Activated T-cell treated with anti-CD3 and anti-CD28 coated beads for 24 hours (primary cell): ENCODE data around the gene UBE2F.
"Not testable (repeated sequence)": the region's sequence is repeated elsewhere in the genome, so short reads cannot be mapped to it uniquely, and the experiment has no call there.

ENCODE experiments used
- DNase-seq: peaks from one replicate; pipeline ENCODE4 v3.0.0-alpha.2; 2020; ENCODE audit warnings: low read depth

The UBE2F gene

DNA sequence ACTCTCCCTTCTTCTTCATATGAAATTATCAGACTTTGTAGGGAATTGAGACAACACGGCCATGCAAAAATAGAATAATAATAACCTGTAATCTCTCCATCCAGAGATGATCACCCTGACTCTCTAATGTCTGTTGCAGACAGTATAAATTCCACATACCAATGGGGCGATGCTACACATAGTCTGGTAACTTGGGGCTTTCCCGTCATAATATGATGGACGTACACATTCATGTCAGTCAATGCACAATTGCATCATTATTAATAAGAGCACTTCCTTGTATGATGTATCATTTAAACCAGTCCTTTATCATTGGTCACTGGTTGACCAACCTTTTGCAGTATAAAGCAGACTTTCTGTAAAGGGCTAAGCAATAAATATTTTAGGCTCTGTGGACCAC is 54.5 kb downstream of the UBE2F start:
- no peak for DNase-seq

DNA sequence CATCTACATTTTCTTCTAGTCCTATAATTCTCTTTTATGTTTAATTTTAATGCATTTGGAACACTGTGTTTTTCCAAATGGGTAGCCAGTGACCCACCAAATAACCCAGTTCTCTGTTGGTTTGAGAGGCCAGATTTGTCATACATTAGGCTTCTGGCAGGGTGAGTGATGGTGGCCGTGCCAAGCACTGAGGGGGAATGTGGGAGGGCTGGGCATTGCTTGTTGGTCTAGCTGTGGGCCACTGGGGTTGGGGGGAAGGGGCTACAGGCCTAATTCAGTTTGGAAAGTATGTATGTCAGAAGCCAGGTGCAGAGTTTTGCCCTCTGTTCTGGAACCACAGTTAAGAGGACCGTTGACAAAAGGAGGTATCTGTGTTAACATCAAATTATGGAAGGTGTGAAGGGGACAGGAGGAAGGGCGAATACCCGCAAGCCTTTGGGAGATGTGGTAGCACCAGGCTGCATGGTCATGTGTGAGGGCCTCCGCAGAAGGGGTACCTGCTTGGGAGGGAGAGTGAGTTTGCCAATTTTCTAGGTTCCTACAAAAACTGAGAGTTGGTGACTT is 55.9 kb downstream of the UBE2F start:
- DNase-seq, result no peak

DNA sequence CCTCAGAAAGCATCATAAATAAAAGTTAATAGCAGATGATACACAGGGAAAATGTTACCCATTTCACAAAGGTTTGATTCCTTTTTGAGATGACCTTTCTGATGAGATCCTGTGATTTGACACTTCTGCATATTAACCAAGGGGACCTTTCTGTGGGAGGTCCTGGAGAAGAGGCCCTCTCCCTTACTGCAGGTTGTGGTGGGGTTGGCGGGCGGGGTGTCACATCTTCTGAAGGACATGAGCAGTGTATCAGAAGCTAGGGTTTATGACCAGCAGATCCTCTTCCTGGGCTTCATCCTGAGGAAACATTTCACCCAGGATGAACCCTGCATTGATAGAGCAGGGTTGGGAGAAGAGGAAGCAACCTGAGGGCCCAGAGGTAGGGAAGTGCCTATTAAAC is 56.8 kb downstream of the UBE2F start:
- DNase-seq, result no peak

DNA sequence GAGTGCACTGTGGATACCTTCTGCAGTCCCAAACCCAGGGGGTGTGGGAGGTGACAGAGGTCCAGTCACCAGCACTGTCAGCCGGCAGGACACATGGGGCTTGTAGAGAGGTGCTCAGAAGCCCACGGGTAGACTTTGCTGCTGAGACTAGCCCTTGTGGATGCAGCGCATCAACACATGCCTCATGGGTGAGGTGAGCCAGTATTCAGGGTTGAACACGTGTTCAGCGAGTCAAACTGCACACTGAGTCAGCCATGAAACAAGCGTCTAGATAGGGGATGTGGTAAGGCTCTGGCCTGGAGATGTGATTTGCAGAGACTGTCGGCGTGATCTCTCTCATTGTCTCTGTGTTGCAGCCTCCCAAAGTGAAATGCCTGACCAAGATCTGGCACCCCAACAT is 58.2 kb downstream of the UBE2F start:
- peak; percentile 20 for DNase-seq

DNA sequence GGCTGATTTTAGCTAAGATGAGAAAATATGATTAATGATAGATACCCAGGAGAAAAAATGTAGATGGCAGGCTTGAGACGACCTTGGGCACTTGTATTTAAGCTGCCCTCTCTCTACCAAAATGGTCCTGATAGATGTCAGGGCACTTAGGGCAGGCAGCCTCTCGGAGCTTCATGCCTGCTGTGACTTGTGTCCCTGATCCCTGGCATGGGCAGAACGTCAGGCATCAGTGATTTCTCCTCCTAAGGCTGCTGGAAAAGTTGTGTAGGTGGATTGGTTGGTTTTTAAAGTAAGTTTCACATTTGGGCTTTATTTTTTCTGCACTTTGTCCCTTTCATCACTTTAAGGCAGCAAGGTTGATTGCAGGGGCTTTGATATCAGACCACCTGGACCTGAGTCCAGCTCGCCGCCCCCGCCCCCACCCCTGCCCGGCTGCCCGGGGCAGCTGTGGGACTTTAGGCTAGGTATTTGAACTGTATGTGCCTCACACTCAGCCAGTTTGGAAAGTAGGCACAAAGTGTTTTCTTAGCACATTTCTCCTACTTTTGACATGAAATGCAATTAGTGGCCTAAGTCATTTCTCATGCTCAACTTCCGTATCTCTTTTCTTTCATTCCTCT is 59.0 kb downstream of the UBE2F start:
- DNase-seq, result no peak

DNA sequence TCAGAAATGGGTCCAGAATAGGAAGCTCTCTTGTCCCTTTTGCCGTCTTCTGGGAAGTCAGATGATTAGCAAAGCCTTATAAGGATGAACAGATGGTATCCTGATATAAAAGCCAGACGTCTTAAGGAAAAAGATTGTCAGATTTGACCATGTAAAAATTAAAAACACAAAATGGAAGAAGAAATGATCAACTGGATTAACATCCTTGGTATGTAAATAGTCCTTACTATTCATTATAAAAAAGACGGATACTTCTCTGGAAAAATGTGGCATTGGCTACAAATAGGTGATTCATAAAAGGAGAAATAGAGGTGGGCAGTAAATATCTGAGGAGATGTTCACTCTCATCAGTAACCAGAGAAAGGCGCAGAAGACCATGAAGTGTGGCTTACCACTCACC is 60.2 kb downstream of the UBE2F start:
- DNase-seq, result no peak

DNA sequence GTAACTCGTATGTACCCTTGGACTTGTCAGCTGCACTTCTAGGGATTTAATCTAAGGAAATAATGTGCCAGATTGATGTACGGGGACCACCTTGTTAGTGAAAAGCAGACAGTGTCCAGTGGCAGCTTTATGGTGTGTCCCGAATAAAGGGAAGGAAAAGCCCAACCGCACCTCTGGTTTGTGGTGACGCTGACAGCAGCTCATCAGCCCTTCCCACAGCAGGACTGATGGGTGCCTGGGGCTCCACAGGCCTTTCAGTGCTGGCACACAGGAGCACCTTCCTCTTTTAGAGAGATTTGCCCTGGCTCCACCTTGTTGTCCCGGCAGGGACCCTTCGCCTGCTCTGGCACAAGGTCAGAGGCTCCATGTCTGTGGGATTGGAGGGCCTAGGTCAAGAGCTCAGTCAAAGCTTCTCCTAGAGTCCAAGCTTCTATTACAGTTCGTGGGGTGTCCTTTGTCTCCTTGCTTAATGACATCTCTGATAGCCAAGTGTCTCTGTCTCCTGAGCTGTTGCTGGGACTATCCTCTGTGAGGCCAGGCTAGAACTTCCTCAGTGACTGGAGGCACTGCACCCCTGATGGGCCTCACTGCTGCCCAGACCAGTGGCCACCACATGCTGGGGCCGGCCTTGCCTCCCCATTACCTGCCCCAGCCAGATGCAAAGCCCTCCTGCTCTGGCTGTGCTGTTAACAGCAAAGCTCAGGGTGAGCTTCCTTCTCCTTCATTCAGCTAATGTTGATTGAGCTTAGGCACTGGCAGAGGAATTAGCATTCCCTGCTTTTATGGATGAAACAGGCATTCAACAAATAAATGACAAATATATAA is 61.0 kb downstream of the UBE2F start:
- no peak for DNase-seq

DNA sequence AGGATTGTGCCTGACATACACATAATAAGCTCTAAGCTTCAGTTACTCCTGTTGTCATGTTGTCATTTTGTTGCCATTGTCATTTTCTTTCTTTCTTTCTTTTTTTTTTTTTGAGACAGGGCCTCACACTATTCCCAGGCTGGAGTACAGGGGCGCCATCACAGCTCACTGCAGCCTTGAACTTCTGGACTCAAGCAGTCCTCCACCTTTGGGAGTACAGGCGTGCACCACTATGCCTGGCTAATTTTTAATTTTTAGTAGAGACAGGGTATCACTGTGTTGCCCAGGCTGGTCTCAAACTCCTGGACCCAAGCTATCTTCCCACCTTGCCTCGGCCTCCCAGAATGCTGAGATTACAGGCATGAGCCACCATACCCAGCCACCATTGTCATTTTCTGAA is 63.0 kb downstream of the UBE2F start:
- no peak for DNase-seq

DNA sequence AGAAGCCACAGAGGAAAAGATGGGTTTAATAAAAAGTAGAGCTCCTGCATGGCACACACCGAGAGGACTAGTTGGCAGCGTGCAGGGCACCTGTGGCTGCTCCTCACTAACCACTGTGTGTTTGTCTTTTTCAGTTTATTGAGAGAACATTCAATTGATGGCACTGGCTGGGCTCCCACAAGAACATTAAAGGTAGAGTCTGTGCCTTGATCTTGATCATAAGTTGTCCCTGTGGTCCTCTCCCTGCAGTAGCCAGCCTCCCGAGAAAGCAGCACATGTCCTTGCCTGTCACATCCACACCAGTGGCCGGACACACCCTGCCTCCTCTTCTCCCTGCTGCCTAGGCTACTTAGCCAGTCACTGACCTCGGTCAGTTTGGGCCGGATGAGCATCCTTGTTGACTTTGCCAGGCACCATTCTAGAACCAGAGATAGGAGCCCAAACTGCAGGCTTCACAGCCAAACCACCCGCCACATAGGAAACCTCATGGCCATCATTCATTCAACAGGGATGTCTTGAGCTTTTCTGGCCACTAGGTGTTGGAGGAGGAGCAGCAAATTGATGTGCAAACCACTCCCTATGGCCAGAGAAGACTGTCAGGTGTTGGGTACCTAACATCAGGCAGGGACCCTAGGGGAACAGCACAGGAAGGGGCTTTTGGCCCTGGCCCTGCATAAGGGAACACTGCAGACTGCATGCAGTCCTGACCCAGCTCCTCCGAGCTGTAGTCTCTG is 63.8 kb downstream of the UBE2F start:
- DNase-seq, result no peak

DNA sequence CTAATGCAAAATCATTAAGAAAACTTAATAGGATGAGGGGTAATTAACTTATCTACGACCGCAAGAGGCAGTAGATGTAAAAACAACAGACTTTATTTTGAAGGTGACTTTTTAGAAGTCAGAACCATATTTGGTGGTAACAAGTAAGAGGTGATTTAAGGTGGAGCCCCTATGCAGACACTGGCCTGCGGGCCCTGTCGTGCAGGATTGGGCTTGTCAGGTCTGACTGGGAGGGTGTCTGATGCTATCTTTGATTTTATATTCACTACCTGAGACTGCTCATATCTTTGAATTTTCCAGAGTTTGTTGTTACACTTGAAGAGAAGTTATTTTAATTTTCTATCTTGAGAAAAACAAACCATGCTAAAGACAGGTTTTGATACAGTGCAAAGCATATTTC is 64.9 kb downstream of the UBE2F start:
- DNase-seq, result no peak

DNA sequence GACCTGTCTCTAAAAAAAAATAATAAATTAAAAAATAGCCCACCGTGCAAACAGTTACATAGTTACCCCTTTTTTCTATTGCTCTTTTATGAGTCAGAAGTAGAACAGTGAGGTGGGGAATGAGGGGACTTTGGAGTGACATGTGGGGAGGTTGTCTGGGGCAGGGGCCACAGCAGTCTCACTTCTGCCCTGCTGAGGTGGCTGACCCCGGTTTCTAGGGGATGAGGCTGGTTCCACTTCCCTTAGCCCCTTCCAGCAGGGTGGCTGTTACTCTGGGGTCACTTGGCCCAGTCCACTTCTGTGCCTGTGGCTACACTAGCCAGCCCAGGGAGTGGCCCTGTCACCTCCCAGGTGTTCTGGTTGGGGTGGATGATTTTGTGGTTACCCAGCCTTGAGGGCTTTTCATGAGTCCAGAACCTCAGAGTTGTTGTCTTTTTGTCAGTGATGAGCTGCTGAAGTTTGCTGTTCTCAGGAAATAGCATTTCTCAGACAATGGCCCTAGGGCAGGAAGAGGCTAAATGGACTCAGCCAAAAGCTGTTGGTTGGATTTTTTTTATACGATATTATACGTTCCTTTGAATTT is 66.0 kb downstream of the UBE2F start:
- no peak for DNase-seq

DNA sequence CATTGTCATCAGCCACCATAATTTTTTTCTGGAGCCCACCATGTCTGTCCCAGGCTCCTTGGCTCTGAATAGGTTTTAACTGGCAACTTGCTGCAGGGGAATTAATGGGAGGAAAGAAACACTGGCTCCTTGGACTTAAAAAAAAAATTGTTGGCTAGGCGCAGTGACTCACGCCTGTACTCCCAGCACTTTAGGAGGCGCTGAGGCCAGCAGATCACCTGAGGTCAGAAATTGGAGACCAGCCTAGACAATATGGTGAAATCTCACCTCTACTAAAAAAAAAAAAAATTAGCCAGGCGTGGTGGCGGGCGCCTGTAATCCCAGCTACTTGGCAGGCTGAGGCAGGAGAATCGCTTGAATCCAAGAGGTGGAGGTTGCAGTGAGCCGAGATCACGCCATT is 67.2 kb downstream of the UBE2F start:
- DNase-seq, result not testable (repeated sequence)

DNA sequence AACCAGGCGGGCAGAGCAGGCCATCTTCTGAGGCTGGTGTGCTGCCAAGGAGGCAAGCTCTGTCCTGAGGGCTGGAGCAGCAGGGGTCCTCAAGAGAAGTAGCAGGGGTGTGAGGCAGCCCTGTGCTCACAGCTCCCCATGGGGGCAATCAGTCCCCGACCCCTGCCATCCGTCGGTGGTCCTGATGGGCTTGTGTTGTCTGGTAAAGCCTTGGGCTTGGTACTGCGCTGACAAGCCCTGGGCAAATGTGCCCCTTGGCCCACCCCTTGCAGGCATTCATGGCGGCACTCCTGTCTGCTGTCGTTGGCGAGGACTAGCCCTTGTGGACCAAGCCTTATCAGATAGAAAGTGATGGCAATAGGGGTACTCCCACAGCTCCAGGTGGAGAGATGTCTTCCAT is 71.4 kb downstream of the UBE2F start:
- no peak for DNase-seq

DNA sequence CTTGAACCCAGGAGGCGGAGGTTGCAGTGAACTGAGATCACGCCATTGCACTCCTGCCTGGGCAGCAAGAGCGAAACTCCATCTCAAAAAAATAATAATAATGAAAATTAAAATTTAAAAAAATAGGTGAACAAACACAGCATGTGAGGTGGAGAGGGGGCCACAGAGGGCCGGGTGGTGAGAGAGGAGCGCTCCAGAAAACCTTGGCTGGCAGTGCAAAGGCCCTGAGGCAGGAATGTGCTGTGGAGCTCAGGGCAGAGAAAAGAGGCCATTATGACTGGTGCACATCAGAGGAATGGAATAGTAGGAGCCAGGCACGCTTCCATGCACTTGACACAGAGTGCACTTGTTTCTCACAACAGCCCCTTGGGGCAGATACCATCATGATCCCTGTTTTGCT is 72.3 kb downstream of the UBE2F start:
- DNase-seq, result no peak

DNA sequence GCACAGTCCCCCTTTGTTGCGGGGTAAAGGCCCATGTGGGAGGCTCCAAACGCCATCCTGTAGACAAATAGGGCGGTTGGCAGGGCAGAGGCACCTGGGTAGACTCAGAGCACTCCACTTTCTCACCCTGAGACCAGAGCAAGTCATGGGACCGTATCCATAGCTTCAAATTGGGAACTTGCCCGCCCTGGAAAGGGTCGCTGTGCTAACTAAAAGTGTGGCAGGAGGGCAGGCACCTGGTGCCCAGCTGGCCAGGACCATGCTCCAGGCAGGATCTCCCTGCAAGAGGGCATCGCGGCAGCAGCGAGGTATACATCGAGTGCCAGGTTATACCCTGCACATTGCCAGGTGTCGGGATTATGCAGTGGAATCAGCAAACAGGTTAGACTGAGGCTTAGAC is 73.2 kb downstream of the UBE2F start:
- DNase-seq, result no peak

DNA sequence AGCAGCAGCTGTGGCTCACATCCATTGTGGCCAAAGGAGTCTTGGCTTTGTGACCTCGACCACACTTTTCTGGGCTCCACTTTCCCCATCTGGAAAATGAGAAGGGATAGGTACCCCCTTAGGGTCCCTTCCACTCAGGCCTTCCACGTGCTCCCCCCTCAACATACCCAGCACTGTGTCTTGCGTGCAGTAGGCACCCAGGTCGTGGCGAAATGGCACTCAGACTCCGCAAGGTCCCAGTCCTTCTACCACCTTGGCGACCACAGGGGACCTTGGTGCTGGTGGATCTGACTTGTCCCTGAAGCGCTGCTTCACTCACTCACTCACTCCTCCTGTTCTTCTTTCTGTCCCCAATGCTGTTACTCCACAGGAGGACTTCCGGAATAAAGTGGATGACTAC is 74.1 kb downstream of the UBE2F start:
- no peak for DNase-seq

DNA sequence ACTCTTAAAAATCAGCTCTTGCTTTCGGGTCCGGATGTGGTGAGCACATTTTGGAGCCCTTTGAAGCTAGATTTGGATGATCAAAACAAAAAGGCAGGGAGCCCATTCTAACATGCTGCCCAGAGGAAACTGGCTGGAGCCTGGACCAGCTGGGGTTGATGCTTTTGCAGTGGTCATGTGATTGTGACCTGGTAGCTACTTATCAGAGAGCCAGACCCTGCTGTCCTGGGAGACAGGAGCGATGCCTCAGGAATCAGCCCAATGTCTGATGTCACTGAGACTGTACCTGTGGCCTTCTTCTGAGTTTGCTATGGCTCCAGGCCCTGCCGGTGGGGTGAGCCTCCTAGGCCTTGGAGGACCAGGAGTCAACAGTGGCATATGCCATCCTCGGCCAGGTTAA is 75.3 kb downstream of the UBE2F start:
- DNase-seq, result no peak

DNA sequence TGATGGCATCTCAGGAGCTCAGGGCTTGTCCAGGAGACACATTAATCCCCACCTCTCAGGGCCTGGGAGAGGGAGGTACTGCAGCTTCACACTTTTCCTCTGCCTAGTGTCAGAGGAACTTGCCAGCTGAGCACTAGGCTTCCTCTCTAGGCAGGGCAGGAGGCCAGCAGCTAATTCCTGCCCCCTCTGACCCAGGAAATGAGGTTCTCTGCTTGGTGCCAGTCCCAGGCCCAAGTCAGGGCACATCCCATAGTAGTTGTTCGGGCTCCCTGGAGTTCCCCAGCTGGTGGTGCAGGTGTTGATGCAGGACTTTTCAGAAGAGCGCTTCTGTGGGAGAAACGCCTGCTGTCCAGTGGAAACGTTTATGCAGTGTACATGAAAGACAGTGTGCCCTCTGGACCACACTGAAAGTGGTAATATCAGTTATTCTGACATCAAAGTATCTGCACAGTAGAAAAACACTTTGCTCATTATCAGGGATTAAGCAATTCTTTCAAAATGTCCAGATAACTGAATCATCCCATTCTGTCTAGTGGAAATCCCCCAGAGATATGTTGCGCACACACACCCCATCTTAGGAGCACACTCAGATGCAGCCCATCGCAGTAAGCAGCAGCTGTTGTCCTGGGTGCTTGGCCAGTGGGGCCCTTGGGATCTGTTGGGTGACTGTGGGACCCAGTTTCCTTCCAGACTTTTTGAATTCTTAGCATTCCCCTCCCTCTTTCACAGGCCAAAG is 76.2 kb downstream of the UBE2F start:
- no peak for DNase-seq

DNA sequence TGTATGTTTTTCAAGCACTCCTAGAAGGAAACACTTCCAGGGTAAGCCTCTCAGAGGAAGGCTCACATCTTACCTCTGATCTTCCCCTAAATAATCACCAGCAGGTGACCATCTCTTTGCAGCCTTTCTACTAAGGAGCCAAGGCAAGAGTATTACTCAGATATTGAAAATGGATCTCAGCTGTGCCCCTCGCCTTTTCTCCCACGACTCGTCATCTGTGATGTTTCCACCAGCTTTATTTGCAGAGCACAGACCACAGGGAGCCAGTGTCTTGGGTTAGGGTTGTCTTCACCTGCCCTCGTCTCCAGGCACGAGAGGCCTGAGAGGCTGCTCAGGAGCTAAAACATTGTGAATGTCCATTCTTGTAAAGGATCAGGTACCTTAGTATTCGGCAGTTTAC is 77.0 kb downstream of the UBE2F start:
- DNase-seq, result no peak

DNA sequence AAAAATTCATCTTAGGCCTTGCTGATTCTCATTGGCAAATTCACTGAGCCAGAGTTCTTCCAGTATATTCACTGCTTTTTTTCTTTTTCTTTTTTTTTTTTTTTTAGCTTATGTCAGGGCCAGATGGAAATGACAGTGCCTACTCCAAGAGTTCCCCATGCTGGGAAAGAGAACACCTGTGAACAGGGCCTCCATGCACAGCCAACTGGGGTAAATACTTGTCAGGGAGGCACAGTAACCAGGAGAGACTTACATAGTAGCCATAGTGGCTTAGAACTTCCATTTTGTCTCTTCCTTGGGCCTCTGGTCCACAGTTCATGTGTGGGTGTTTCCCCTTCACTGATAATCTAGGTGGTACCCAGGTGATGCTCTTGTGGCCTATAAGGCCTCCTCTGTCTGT is 78.8 kb downstream of the UBE2F start:
- DNase-seq, result no peak

DNA sequence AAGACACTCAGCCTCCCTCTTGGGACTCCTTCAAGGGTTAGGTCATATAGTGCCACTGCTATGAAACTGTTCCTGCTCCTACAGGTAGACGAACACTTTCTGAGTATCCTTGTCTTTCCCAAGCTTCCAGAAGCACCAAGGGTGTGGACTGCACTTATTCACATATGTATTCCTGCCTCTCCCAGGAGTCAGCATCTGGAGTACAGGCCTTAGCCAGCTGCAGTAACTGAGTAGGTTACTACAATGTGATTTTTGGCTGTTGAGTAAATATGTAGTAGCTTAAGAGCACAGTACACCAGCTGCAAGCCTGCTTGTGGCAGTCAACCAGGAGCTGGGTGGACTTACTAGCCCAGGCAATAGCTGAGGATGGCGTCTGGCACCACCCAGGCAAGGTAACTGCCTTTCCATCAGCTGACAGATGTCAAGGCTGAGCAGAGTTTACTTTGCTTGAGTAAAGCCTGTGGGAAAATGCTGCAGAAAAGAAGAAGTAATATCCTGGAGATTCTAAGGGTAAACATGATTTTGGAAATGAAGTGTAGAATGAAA is 80.0 kb downstream of the UBE2F start:
- DNase-seq, result no peak
